GM19238 (cell line): Measurements from ENCODE around the gene POGLUT2.

Source experiments
- DNase-seq: peaks from one replicate; pipeline ENCODE4 v3.0.0; 2011; ENCODE audit warnings: low spot score; ENCODE audit not compliant: insufficient read length

Gene POGLUT2

GRCh38 chr13:102769679-102770078, 29.1 kb downstream of the POGLUT2 start:
- no peak for DNase-seq

DNA sequence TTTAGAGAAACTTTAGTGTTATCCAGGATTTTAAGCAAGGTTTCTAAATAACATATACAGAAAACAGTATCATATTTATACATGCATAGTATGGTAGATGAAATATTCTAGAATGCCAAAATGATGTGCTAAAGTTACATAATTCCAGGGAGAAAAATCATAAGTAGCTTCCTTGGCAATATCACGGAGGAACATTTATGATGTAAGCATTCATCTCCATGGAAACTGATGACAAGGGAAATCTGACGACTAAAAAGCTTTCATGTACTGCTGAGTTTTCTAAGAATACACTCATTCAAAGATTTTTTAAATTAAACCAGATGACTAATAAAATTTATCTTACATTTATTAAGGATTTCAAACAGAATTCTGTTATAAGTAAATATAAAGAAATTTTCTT, 29.9 kb downstream of the POGLUT2 start:
- DNase-seq = no peak

GRCh38 chr13:102763741-102764140, 35.0 kb downstream of the POGLUT2 start:
- DNase-seq = no peak

- no peak for DNase-seq
Measured at GRCh38 chr13:102761071-102761470, 37.7 kb downstream of the POGLUT2 start.

DNA sequence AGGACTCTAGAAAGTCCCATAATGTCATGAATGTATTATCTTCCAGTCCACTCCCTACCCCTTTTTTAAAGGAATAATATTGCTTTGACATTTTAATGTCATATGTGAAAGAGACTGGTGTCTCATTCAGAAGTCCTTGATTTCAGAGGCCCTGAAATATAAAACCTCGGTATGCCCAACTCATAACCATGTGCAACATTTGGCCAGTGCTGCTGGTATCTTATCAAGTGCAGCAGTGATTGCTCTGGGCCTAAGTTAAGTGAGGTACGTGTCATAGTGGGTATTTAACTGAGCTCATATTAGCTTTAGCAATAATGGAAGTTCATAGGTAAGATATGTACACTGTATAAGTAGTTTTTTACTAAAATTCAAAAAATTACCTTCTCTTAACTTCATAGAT, 39.9 kb downstream of the POGLUT2 start:
- DNase-seq = no peak

DNA sequence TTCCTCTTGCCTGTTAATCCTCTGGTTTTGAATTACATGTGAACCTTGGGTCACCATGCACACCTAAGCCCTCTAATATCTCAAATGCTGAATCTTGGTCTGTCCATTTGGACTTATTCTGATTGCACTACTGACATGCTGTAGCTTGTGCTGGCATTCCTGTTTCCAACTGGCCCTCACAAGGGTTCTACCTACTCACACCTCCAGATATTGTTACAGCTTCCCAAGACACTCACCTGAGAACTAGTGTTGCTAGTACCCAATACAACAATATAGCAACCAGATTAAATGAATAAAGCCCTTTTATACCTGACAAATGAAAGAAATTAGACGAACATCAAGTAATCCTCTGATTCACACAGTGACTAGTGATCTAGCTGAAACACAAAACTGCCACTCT, 41.8 kb downstream of the POGLUT2 start:
- no peak for DNase-seq

DNA sequence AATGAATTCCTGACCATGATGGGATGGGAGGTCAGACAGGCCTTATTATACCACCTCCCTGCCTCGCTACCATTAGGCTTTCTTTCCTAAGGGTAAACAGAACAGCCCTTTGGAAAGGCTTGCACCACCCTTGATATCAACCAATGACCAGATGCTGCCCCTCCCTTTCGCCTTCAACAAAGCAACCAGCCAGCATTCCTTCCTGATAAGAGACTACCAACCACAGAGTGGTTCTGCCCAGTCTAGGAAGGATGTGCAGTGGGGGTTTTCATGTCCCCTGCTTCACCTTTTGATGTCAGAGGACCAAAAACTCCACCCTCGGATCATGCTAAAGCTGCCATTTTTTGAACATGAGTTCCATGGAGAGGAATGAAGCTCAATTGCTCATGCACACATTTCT, 46.9 kb downstream of the POGLUT2 start:
- DNase-seq = no peak

- no peak for DNase-seq
Measured at GRCh38 chr13:102742506-102742905, 56.3 kb downstream of the POGLUT2 start.

DNA sequence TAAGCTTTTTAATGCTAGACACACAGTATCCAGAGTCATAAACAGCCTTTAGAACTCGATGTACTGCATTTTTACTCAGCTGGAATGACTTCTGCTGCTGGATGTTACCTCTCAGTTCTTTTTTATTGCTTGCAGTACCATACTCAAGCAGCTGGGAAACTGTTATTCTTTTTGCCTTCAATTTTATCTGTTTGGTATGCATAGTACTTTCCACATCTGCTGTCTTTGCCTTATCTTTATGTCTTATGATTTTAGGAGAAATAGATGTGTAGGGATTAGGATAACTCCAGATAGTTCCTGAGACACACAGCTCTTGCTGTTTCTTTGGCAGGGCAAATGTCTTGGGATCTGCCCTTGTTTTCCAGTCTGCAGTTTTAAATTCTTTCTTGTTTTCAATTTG, 56.7 kb downstream of the POGLUT2 start:
- DNase-seq = no peak
